SK-N-MC (cell line): Measurements from ENCODE around the gene TRIM32.

Experiments used
- DNase-seq: peaks from one replicate; pipeline ENCODE4 v3.0.0-alpha.2; 2011; ENCODE audit warnings: low read depth, low spot score
- H3K27ac ChIP-seq: fragments of 200-600 bp; sonication (generic); 2 replicates; pipeline ENCODE4 v1.5.1; 2016; ENCODE audit warnings: mixed run types
- H3K36me3 ChIP-seq: fragments of 200-600 bp; sonication (generic); 2 replicates; pipeline ENCODE4 v1.6.1; 2017; ENCODE audit warnings: antibody characterized with exemption, low read length, mixed read lengths; ENCODE audit not compliant: insufficient read depth
- H3K4me3 ChIP-seq: fragments of 200-600 bp; sonication (generic); 2 replicates; pipeline ENCODE4 v1.5.1; 2016
- H3K9ac ChIP-seq: fragments of 200-600 bp; sonication (generic); 2 replicates; pipeline ENCODE4 v1.8.0; 2017; ENCODE audit warnings: mixed run types, mixed read lengths; ENCODE audit not compliant: insufficient read length
- H3K9me3 ChIP-seq: fragments of 200-600 bp; sonication (generic); 2 replicates; pipeline ENCODE4 v1.6.1; 2017; ENCODE audit warnings: low read depth, mild to moderate bottlenecking, antibody characterized with exemption, low read length, moderate library complexity, mixed read lengths
- EZH2 ChIP-seq: fragments of 200-600 bp; sonication (generic); IDR thresholded peaks from one replicate; pipeline ENCODE4 v1.6.1; 2017; ENCODE audit warnings: antibody characterized with exemption
- FOXP2 ChIP-seq: optimal IDR thresholded peaks from 2 replicates; pipeline ENCODE3; 2011; ENCODE audit warnings: mild to moderate bottlenecking, moderate library complexity; ENCODE audit not compliant: insufficient read depth; ENCODE audit errors: extremely low read length, control extremely low read depth
- POLR2AphosphoS5 ChIP-seq: IDR thresholded peaks from 2 replicates; pipeline ENCODE4 v1.6.1; 2012; ENCODE audit warnings: mild to moderate bottlenecking, low read depth, low read length, borderline replicate concordance

The TRIM32 gene

GRCh38 chr9:116671605-116672004 is 15.5 kb upstream of the TRIM32 start:
- DNase-seq = no peak
- Histone ChIP-seq H3K27ac (no peak overlapping the region), H3K36me3 (no peaks in the 10 kb centered on the region), H3K9me3 (no peaks in the 10 kb centered on the region), H3K9ac (no peak overlapping the region), H3K4me3 (no peak overlapping the region)
- TF ChIP-seq FOXP2 = no peak
- TF ChIP-seq POLR2AphosphoS5 = no peak
- TF ChIP-seq EZH2 = no peak

GRCh38 chr9:116673375-116673774 is 13.7 kb upstream of the TRIM32 start:
- no peak for DNase-seq
- no peak for TF ChIP-seq EZH2
- TF ChIP-seq FOXP2 = no peak
- no peak for TF ChIP-seq POLR2AphosphoS5
- H3K9me3 ChIP-seq = no peaks in the 10 kb centered on the region

DNA sequence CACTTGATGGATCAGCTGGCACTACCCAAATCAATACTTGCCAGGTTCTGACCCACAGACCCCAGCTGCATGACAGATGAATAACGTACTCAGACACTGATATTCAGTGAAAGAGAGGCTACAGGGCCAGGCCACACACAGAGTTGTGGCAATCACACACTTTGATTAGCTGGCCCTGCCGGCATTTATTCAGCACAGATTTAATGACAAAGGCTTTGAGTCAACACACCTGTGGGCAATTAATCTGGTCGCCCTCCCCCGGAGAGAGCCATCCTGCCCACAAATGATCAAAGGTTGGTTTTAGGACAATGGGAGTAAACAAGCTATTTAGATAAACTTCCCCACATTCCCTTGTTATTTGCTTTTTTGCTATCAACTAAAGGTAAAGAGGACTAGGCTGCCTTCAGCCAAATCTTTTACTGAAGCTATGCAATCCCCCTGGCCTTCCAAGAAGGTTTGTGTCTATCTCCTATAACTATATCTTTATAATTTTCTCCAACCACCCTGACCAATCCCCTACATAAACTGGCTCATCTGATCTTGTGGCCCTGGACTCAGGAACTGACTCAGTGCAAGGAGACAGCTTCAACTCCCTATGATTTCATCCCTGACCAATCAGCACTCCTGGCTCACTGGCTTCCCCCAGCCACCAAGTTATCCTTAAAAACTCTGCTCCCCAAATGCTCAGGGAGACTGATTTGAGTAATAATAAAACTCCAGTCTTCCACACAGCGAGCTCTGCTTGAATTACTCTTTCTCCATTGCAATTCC is 12.7 kb upstream of the TRIM32 start:
- no peak for DNase-seq
- Histone ChIP-seq H3K4me3 (no peak overlapping the region), H3K9ac (no peak overlapping the region), H3K27ac (no peak overlapping the region), H3K9me3 (no peaks in the 10 kb centered on the region), H3K36me3 (no peaks in the 10 kb centered on the region)
- TF ChIP-seq EZH2 (no peak), FOXP2 (no peak), POLR2AphosphoS5 (no peak)

More at GRCh38 chr9:116673375-116673774, 13.7 kb upstream of the TRIM32 start:
- no peak overlapping the region for H3K4me3 ChIP-seq
- no peaks in the 10 kb centered on the region for H3K36me3 ChIP-seq
- H3K9ac ChIP-seq = no peak overlapping the region
- no peak overlapping the region for H3K27ac ChIP-seq

GRCh38 chr9:116683535-116683934 is 3.6 kb upstream of the TRIM32 start:
- no peaks in the 10 kb centered on the region for H3K9me3 ChIP-seq
- no peaks in the 10 kb centered on the region for H3K36me3 ChIP-seq
- no peak overlapping the region for H3K27ac ChIP-seq
- DNase-seq = no peak
- no peak overlapping the region for H3K4me3 ChIP-seq
- TF ChIP-seq FOXP2 (no peak), POLR2AphosphoS5 (no peak)
- no peak overlapping the region for H3K9ac ChIP-seq

DNA sequence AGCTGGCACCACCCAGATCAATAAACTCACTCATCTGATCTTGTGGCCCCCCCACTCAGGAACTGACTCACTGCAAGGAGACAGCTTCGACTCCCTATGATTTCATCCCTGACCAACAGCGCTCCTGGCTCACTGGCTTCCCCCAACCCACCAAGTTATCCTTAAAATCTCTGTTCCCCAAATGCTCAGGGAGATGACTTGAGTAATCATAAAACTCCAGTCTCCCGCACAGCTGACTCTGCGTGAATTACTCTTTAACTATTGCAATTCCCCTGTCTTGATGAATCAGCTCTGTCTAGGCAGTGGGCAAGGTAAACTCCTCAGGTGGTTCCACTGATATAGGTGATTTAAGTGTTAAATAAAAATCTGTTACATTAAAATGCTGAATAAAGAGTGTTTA is 1.9 kb upstream of the TRIM32 start:
- DNase-seq = no peak
- TF ChIP-seq POLR2AphosphoS5 (no peak), FOXP2 (no peak), EZH2 (no peak)

GRCh38 chr9:116686135-116686534 is 970 bp upstream of the TRIM32 start:
- no peak for TF ChIP-seq EZH2
- no peak for DNase-seq
- no peaks in the 10 kb centered on the region for H3K36me3 ChIP-seq
- H3K9ac ChIP-seq = no peak overlapping the region
- no peaks in the 10 kb centered on the region for H3K9me3 ChIP-seq
- H3K27ac ChIP-seq = no peak overlapping the region
- H3K4me3 ChIP-seq = peak overlapping the region; percentile 84

More for the DNA sequence above, 1.9 kb upstream of the TRIM32 start:
- Histone ChIP-seq H3K27ac (no peak overlapping the region), H3K9me3 (no peaks in the 10 kb centered on the region), H3K9ac (no peak overlapping the region), H3K4me3 (no peak overlapping the region), H3K36me3 (no peaks in the 10 kb centered on the region)

- Histone ChIP-seq H3K9me3 (no peaks in the 10 kb centered on the region), H3K36me3 (0 out of 2 replicates have a peak, but pooled peaks cover 4% of the 10 kb centered on the region), H3K27ac (no peak overlapping the region), H3K4me3 (peak overlapping the region; percentile 84), H3K9ac (peak overlapping the region; percentile 87)
- TF ChIP-seq FOXP2 (no peak), EZH2 (no peak), POLR2AphosphoS5 (no peak)
- DNase-seq = no peak
Measured at GRCh38 chr9:116686693-116687073, 422 bp upstream of the TRIM32 start.

DNA sequence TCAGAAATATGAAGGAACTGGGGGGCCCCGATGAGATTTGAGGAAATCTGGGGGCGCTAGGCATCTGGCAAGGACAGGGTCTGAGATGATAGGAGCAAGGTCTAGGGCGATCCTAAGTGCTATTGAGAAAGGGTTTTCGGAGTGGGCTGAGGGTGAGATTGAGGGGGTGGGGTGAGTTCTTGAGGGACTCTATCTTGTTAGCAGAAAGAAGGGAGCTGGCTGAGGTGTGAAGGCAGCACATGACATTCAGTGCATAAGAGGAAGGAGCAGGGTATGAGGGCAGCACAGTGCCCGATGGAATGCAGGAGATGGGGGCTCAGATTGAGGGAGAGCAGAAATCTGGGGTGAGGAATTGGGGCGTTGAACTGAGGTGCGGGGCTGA is 640 bp downstream of the TRIM32 start:
- no peak for TF ChIP-seq FOXP2
- no peak for TF ChIP-seq EZH2
- TF ChIP-seq POLR2AphosphoS5 = no peak
- DNase-seq = no peak
- H3K4me3 ChIP-seq = peak overlapping the region; percentile 84

DNA sequence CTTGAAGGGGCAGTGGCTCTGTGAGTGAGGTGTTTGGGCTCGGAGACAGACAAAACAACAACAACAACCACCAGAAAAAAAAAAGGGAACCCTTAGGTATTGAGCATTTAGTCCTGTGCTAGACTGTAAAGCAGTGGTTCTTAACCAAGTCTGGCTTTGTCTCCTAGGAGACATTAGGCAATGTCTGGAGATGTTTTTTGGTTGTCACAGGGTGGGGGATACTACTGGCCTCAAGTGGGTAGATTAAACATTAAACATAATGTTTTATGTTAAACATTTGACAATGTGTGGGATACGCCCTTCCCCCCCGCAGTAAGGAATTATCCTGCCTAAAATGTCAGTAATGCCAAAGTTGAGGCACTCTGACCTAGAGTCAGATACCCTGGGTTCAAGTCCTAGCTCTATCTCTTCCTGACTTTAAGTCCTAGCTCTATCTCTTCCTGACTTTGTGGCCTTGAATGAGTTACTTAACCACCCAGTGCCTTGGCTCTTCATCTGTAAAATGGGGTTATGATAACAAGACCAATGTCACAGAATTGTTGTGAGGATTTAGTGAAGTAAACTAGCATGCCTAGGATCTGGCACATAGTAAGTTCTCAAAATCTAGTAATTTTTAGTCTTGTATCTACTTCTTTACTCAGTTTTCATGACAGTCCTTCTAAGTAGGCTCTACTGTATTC is 1.8 kb downstream of the TRIM32 start:
- Histone ChIP-seq H3K36me3 (peaks cover 7% of the 10 kb centered on the region; the same call in 1 of the 2 replicates), H3K9ac (no peak overlapping the region), H3K4me3 (peak overlapping the region; percentile 84; the same call in 1 of the 2 replicates), H3K9me3 (no peaks in the 10 kb centered on the region), H3K27ac (no peak overlapping the region)
- TF ChIP-seq FOXP2 (no peak), POLR2AphosphoS5 (no peak), EZH2 (no peak)
- no peak for DNase-seq

More for the DNA sequence above, 640 bp downstream of the TRIM32 start:
- Histone ChIP-seq H3K27ac (no peak overlapping the region), H3K9ac (peak overlapping the region; percentile 87), H3K36me3 (0 out of 2 replicates have a peak, but pooled peaks cover 4% of the 10 kb centered on the region), H3K9me3 (no peaks in the 10 kb centered on the region)
